ENCODE data around the gene MYH11. TPM values are rescaled to one million over a fixed set of nuclear protein-coding genes. Genes with fewer than 3 reads are reported as not detected.

Gene MYH11
- polyA plus RNA-seq, 3 donors = 0.06 TPM; not detected in 2

DNA sequence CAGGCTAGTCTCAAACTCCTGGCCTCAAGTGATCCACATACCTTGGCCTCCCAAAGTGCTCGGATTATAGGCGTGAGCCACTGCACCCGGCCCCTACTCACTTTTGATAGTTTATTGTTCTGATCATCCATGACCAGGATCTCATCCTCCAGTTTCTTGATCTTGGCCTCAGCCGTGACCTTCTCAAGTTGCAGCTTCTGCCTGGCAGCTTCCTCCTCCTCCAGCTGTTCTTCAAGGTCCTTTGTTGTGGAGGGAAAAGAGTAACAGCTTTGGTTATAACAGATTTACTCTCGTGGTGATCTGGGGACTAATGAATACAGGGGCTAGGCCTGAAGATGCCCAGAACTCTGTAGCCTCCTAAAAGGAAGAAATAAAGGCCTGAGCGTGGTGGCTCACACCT is 116.9 kb downstream of the MYH11 start:
- Histone ChIP-seq H3K27me3 (ENCODE audit: control insufficient read depth in 2 of 2, insufficient read depth in 2 of 2, low read length in 2 of 2) (no peaks in the 10 kb centered on the region), H3K9me3 (replicated peaks in 1 of 2; ENCODE audit: control insufficient read depth in 1 of 2, insufficient read depth in 1 of 2, low read length in 2 of 2) (peaks cover 6 to 8% of the 10 kb centered on the region in 2 donors), H3K9ac (ENCODE audit: insufficient read depth, low read length, poor library complexity, severe bottlenecking) (no peak overlapping the region), H3K4me2 (replicated peaks; ENCODE audit: extremely low read depth, low read length, poor library complexity, severe bottlenecking) (no peak overlapping the region), H3K4me1 (ENCODE audit: control insufficient read depth in 1 of 2, insufficient read depth in 2 of 2, low read length in 2 of 2) (no peaks in the 10 kb centered on the region), H4K20me1 (ENCODE audit: insufficient read depth, low read length) (no peaks in the 10 kb centered on the region), H3K36me3 (replicated peaks in 1 of 2; ENCODE audit: control insufficient read depth in 1 of 2, insufficient read depth in 2 of 2, low read length in 2 of 2) (peaks cover 11 to 40% of the 10 kb centered on the region in 2 donors), H3K4me3 (replicated peaks in 1 of 3; ENCODE audit: low read depth in 2 of 3, low read length in 3 of 3) (no peak overlapping the region), H3K79me2 (ENCODE audit: insufficient read depth, low read length) (no peaks in the 10 kb centered on the region), H3K27ac (ENCODE audit: low read depth in 1 of 2, low read length in 2 of 2) (no peak overlapping the region), H2AFZ (ENCODE audit: insufficient read depth, low read depth, low read length, poor library complexity, severe bottlenecking) (no peak overlapping the region)
- 100% methylated on average over 4 of the region's 6 CpGs for WGBS (ENCODE audit: insufficient coverage)
- Mint-ChIP-seq H3K4me1 (peaks cover 4% of the 10 kb centered on the region), H3K36me3 (peaks cover 2 to 7% of the 10 kb centered on the region in 2 donors), H3K27me3 (ENCODE audit: low read depth in 3 of 3) (peaks cover 0 to 4% (median 2%) of the 10 kb centered on the region in 3 donors), H3K9me3 (peaks cover 3 to 11% (median 9%) of the 10 kb centered on the region in 7 donors), H3K4me3 (no peak overlapping the region), H3K27ac (no peak overlapping the region)
- no peak for DNase-seq
- TF ChIP-seq, protein P1, sequence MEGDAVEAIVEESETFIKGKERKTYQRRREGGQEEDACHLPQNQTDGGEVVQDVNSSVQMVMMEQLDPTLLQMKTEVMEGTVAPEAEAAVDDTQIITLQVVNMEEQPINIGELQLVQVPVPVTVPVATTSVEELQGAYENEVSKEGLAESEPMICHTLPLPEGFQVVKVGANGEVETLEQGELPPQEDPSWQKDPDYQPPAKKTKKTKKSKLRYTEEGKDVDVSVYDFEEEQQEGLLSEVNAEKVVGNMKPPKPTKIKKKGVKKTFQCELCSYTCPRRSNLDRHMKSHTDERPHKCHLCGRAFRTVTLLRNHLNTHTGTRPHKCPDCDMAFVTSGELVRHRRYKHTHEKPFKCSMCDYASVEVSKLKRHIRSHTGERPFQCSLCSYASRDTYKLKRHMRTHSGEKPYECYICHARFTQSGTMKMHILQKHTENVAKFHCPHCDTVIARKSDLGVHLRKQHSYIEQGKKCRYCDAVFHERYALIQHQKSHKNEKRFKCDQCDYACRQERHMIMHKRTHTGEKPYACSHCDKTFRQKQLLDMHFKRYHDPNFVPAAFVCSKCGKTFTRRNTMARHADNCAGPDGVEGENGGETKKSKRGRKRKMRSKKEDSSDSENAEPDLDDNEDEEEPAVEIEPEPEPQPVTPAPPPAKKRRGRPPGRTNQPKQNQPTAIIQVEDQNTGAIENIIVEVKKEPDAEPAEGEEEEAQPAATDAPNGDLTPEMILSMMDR (IDR thresholded peaks at IDR 0.05) = no peak
- intact Hi-C loops (cut with micrococcal nuclease) = no loop called here

DNA sequence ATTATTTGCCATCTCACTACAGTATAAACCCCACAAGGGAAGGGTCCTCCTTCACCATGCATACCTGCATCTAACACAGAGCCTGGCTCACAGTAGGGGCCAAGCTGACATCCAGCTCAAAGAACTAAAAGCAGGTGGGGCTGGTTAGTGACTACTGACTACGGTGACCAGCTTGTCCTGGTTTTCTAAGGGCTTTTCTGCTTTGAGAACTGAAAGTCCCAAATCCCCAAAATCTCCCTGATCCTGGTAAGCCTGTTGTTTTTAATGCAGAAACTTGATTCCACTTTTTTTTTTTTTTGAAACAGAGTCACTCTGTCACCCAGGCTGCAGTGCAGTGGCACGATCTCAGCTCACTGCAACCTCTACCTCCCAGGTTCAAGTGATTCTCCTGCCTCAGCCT is 117.4 kb downstream of the MYH11 start:
- Mint-ChIP-seq H3K27ac (no peak overlapping the region), H3K4me3 (no peak overlapping the region), H3K4me1 (peaks cover under 1% of the 10 kb centered on the region), H3K9me3 (peaks cover 3 to 11% (median 9%) of the 10 kb centered on the region in 7 donors), H3K27me3 (ENCODE audit: low read depth in 3 of 3) (peaks cover 0 to 4% (median 2%) of the 10 kb centered on the region in 3 donors), H3K36me3 (peaks cover 2 to 7% of the 10 kb centered on the region in 2 donors)
- Histone ChIP-seq H3K4me3 (replicated peaks in 1 of 3; ENCODE audit: low read depth in 2 of 3, low read length in 3 of 3) (no peak overlapping the region), H3K9ac (ENCODE audit: insufficient read depth, low read length, poor library complexity, severe bottlenecking) (no peak overlapping the region), H2AFZ (ENCODE audit: insufficient read depth, low read depth, low read length, poor library complexity, severe bottlenecking) (no peak overlapping the region), H3K4me1 (ENCODE audit: control insufficient read depth in 1 of 2, insufficient read depth in 2 of 2, low read length in 2 of 2) (no peaks in the 10 kb centered on the region), H3K27me3 (ENCODE audit: control insufficient read depth in 2 of 2, insufficient read depth in 2 of 2, low read length in 2 of 2) (no peaks in the 10 kb centered on the region), H3K4me2 (replicated peaks; ENCODE audit: extremely low read depth, low read length, poor library complexity, severe bottlenecking) (no peak overlapping the region), H4K20me1 (ENCODE audit: insufficient read depth, low read length) (no peaks in the 10 kb centered on the region), H3K79me2 (ENCODE audit: insufficient read depth, low read length) (no peaks in the 10 kb centered on the region), H3K36me3 (replicated peaks in 1 of 2; ENCODE audit: control insufficient read depth in 1 of 2, insufficient read depth in 2 of 2, low read length in 2 of 2) (peaks cover 11 to 45% of the 10 kb centered on the region in 2 donors), H3K9me3 (replicated peaks in 1 of 2; ENCODE audit: control insufficient read depth in 1 of 2, insufficient read depth in 1 of 2, low read length in 2 of 2) (peaks cover 6 to 8% of the 10 kb centered on the region in 2 donors), H3K27ac (ENCODE audit: low read depth in 1 of 2, low read length in 2 of 2) (no peak overlapping the region)
- TF ChIP-seq, protein P1 (IDR thresholded peaks at IDR 0.05) = no peak
- WGBS (ENCODE audit: insufficient coverage) = no CpG with 5 or more reads among the region's 2 CpGs
- no peak for DNase-seq
- intact Hi-C loops (cut with micrococcal nuclease) = no loop called here
